ENCODE data around the gene CHAF1B. TPM values are rescaled to one million over a fixed set of nuclear protein-coding genes. Genes with fewer than 3 reads are reported as not detected.

Gene CHAF1B
- total RNA-seq, 3 donors from 2014 or later: 0.64 to 2.8 (median 1.6) TPM

DNA sequence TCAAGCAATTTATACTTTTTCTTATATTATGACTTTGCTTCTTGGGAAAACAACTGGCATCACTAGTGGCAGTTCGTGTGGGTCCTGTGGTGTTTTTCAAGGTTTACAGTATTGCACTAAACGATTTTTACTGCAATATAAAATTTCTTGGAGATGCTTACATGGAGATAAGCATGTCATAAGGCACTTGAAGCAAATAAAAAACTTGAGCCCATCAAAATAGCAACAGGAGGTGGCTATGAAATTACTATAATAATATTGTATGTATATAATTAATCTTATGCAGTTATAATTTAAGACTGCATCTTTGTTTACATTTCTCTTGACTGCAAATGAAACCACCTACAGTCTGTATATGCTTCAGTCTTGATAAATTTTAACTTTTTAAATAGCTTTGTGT is 29.3 kb upstream of the CHAF1B start:
- no peaks in the 10 kb centered on the region for H3K27me3 ChIP-seq
- intact Hi-C loops (cut with DNase I; ENCODE audit: low total_unique reads): no loop called here

DNA sequence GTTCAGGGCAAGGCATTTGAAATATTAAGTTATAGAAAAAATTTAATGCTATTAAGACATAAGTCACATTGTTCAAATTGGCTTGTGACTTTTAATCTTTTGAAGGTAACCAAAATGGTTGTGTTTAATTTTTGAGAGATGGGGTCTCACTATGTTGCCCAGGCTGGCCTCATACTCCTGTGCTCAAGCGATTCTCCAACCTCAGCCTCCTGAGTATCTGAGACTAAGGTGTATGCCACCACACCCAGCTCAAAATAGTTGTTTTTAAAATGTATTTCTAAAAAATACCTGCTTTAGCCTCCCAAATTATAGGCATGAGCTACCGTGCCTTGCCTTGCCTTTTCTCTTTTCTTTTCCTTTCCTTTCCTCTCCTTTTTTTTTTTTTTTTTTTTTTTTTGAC is 26.0 kb upstream of the CHAF1B start:
- TF ChIP-seq, protein P1, sequence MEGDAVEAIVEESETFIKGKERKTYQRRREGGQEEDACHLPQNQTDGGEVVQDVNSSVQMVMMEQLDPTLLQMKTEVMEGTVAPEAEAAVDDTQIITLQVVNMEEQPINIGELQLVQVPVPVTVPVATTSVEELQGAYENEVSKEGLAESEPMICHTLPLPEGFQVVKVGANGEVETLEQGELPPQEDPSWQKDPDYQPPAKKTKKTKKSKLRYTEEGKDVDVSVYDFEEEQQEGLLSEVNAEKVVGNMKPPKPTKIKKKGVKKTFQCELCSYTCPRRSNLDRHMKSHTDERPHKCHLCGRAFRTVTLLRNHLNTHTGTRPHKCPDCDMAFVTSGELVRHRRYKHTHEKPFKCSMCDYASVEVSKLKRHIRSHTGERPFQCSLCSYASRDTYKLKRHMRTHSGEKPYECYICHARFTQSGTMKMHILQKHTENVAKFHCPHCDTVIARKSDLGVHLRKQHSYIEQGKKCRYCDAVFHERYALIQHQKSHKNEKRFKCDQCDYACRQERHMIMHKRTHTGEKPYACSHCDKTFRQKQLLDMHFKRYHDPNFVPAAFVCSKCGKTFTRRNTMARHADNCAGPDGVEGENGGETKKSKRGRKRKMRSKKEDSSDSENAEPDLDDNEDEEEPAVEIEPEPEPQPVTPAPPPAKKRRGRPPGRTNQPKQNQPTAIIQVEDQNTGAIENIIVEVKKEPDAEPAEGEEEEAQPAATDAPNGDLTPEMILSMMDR (IDR thresholded peaks at IDR 0.05): no peak
- no peak for TF ChIP-seq POLR2A (IDR thresholded peaks at IDR 0.05)
- TF ChIP-seq POLR2AphosphoS5 (IDR thresholded peaks at IDR 0.05): no peak
- Histone ChIP-seq H3K36me3 (peaks cover 6% of the 10 kb centered on the region), H3K9me3 (no peaks in the 10 kb centered on the region), H3K27ac (no peak overlapping the region), H3K27me3 (no peaks in the 10 kb centered on the region), H3K4me1 (no peaks in the 10 kb centered on the region), H3K4me3 (no peak overlapping the region)
- intact Hi-C loops (cut with DNase I; ENCODE audit: low total_unique reads): no loop called here
- no peak for DNase-seq (ENCODE audit: low spot score in 2 of 2)

More for the DNA sequence above, 29.3 kb upstream of the CHAF1B start:
- Histone ChIP-seq H3K4me1 (no peaks in the 10 kb centered on the region), H3K27ac (no peak overlapping the region), H3K4me3 (no peak overlapping the region), H3K36me3 (peaks cover 6% of the 10 kb centered on the region), H3K9me3 (no peaks in the 10 kb centered on the region)
- no peak for TF ChIP-seq POLR2AphosphoS5 (IDR thresholded peaks at IDR 0.05)
- no peak for DNase-seq (ENCODE audit: low spot score in 2 of 2)

DNA sequence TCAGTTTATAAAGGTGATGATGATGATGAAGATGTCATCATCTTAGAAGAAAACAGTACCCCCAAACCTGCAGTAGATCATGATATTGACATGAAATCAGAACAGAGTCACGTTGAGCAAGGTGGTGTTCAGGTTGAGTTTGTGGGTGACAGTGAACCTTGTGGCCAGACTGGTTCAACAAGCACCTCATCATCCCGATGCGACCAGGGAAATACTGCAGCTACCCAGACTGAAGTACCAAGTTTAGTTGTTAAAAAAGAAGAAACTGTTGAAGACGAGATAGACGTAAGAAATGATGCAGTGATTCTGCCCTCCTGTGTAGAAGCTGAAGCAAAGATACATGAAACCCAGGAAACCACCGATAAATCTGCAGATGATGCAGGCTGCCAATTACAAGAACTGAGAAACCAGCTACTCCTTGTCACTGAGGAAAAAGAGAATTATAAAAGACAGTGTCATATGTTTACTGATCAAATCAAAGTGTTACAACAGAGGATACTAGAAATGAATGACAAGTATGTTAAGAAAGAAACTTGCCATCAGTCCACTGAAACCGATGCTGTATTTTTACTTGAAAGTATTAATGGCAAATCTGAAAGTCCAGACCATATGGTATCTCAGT is 16.0 kb upstream of the CHAF1B start:
- no peaks in the 10 kb centered on the region for H3K27me3 ChIP-seq
- no peak overlapping the region for H3K27ac ChIP-seq
- H3K36me3 ChIP-seq: peaks cover 25% of the 10 kb centered on the region
- no peak for DNase-seq (ENCODE audit: low spot score in 2 of 2)
- no peaks in the 10 kb centered on the region for H3K9me3 ChIP-seq
- intact Hi-C loops (cut with DNase I; ENCODE audit: low total_unique reads): no loop called here
- H3K4me1 ChIP-seq: no peaks in the 10 kb centered on the region
- H3K4me3 ChIP-seq: no peak overlapping the region
- TF ChIP-seq POLR2A (IDR thresholded peaks at IDR 0.05) (no peak), POLR2AphosphoS5 (IDR thresholded peaks at IDR 0.05) (no peak)
- TF ChIP-seq, protein P1 (IDR thresholded peaks at IDR 0.05): no peak

DNA sequence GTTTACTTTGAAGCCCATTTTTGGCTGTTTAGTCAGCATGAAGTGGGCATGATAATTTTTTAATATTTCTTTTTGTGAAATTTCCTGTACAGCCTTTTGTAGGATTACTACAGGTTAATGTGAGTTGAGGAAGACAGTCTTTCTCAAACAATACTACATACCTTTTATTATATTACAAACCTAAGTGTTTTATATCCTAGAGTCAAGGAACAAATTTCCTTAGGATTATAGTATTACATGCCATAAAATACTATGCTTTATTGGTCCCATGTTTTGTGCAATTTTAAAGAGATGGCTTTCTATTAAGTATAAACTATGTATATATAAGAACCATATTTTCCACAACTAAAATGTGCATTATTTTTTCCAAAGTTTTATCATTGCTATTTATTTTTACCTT is 9.2 kb upstream of the CHAF1B start:
- H3K4me1 ChIP-seq: no peaks in the 10 kb centered on the region
- H3K36me3 ChIP-seq: peaks cover 6% of the 10 kb centered on the region
- H3K9me3 ChIP-seq: no peaks in the 10 kb centered on the region
- TF ChIP-seq POLR2A (IDR thresholded peaks at IDR 0.05): no peak
- no peak for TF ChIP-seq POLR2AphosphoS5 (IDR thresholded peaks at IDR 0.05)
- no peak overlapping the region for H3K4me3 ChIP-seq
- intact Hi-C loops (cut with DNase I; ENCODE audit: low total_unique reads): no loop called here
- no peaks in the 10 kb centered on the region for H3K27me3 ChIP-seq
- no peak for DNase-seq (ENCODE audit: low spot score in 2 of 2)
- H3K27ac ChIP-seq: no peak overlapping the region

DNA sequence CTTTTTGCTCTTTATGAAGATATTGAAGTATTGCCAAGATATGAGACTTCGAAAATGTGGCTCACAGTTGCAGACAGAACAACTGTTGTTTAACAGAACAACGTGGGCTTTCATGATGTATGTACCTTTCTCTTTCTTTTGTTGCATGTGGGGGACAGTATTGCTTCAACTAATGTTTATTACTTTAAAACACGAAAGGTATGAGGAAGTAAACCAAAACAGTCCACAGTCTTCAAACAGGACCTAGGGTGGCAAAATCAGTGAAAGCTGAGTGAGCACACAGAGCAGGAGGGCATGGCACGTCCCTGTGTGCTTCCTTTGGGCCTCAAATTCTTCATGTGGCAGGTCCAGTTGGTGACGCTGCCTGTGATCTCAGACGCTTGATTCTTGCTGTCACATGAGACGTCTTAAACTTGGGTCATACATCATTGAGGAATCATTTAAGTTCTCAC is 7.8 kb upstream of the CHAF1B start:
- H3K27ac ChIP-seq: peak overlapping the region; percentile 54 to 75
- TF ChIP-seq POLR2AphosphoS5 (IDR thresholded peaks at IDR 0.05) (no peak), POLR2A (IDR thresholded peaks at IDR 0.05) (no peak)
- TF ChIP-seq, protein P1 (IDR thresholded peaks at IDR 0.05): no peak
- H3K36me3 ChIP-seq: peaks cover 2% of the 10 kb centered on the region
- H3K4me3 ChIP-seq: no peak overlapping the region
- intact Hi-C loops (cut with DNase I; ENCODE audit: low total_unique reads): no loop called here
- no peaks in the 10 kb centered on the region for H3K4me1 ChIP-seq
- no peak for DNase-seq (ENCODE audit: low spot score in 2 of 2)
- no peaks in the 10 kb centered on the region for H3K9me3 ChIP-seq
- H3K27me3 ChIP-seq: no peaks in the 10 kb centered on the region

DNA sequence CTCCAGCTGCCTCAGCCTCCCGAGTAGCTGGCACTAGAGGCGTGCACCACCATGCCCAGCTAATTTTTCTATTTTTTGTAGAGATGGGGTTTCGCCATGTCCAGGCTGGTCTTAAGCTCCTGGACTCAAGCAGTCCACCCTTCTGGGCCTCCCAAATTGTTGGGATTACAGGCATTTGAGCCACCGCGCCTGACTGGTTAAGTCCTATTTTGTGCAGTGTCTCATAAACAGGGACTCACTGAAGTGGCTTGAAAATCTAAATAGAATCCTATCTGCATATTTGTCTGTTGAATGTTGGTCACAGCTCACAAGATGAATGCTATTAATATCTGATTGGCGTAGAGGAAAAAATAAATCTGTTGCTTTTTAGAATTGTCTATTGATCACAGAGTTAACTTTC is 5.9 kb upstream of the CHAF1B start:
- Histone ChIP-seq H3K4me3 (no peak overlapping the region), H3K9me3 (no peaks in the 10 kb centered on the region), H3K4me1 (no peaks in the 10 kb centered on the region), H3K27me3 (no peaks in the 10 kb centered on the region), H3K27ac (no peak overlapping the region), H3K36me3 (no peaks in the 10 kb centered on the region)
- no peak for DNase-seq (ENCODE audit: low spot score in 2 of 2)
- no peak for TF ChIP-seq POLR2A (IDR thresholded peaks at IDR 0.05)
- no peak for TF ChIP-seq POLR2AphosphoS5 (IDR thresholded peaks at IDR 0.05)
- TF ChIP-seq, protein P1 (IDR thresholded peaks at IDR 0.05): no peak
- intact Hi-C loops (cut with DNase I; ENCODE audit: low total_unique reads): no loop called here
